NOMO-1 treated with dmso at 0.1 percent for 144 hours (cell line): ENCODE measurements around the gene GTPBP3.

Source experiments
- DNase-seq: peaks from one replicate; lab custom pipeline; 2025; ENCODE audit not compliant: unreplicated experiment; lab: John Stamatoyannopoulos, UW

Gene GTPBP3

DNA sequence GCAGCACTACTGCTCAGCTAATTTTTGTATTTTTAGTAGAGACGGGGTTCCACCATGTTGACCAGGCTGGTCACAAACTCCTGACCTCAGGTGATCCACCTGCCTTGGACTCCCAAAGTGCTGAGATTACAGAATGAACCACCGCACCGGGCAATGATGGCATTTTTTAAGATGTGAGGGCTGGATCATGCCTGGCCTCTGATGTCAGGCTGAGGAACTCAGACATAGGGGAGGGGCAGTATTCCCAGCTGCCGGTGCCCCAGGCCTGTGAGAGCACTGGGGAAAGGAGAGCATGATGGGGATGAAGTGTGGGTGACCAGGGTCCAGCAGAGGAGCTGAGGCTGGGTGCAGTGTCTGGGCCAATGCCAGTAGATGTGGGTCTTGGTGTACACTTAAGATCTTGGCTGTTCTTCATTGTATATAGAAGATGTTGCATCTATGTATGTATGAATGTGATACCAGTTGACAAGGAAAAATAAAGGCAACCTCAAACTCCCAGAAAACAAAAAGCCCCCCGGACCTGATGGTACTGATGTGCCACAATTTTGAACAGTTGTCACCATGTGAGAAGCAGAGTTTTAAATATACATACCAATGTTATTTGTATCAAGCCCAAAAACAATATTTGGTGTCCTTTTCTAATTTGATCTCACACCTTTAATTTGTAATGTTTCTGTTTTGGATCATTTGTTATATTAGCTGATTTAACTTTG lies 43.2 kb downstream of the GTPBP3 start:
- no peak for DNase-seq

- no peak for DNase-seq
Measured at GRCh38 chr19:17385878-17386611, 48.7 kb downstream of the GTPBP3 start.

DNA sequence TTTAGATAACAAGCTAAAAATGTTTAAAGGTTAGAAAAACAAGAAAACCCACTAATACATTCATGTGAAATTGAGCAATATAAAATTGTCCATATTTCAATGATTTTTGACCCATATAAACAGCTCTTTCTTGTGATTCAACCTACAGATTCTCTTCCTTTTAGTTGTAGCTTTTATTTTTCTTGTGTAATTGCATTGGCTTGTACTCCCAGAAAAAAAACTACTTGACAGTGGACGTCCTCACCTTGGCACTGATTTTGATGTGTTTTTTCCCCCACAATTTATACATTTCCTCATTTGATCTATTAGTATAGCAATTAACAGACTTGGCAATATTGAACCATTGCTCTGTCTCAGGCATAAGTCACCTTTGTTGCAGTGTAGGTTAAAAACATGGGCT lies 51.9 kb downstream of the GTPBP3 start:
- DNase-seq = no peak

DNA sequence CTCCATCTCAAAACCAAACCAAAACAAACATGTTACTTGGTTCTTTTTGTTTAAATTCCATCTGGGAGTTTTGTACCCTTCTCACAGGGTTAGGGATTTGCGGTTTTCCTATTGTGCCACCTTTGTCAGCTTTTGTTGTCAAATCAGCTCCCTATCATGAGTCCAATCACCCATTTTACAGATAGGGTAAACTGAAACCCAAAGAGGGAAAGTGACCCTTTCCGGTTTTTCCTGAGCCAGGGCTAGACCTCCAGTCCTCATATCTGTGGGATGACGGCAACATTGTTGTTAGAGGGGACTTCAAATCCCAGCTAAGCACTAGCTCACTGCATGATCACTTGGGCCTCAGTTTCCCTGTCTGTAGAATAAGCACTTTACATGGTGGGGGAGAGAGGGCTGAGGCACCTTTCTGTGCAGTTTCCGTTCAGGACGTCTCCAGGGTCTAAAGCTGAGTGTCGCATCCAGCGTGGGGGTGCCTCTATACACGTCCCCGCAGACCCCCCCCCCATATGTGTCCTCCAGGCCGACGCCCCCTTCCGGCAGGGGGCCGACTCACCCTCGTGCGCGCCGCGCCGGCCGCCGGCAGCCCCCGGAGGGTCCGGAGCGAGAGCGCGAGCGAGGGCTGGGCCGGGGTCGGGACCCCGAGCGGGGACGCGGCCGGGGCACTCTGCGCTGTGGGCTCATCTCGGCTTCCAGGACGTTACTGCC lies 52.8 kb downstream of the GTPBP3 start:
- no peak for DNase-seq

DNA sequence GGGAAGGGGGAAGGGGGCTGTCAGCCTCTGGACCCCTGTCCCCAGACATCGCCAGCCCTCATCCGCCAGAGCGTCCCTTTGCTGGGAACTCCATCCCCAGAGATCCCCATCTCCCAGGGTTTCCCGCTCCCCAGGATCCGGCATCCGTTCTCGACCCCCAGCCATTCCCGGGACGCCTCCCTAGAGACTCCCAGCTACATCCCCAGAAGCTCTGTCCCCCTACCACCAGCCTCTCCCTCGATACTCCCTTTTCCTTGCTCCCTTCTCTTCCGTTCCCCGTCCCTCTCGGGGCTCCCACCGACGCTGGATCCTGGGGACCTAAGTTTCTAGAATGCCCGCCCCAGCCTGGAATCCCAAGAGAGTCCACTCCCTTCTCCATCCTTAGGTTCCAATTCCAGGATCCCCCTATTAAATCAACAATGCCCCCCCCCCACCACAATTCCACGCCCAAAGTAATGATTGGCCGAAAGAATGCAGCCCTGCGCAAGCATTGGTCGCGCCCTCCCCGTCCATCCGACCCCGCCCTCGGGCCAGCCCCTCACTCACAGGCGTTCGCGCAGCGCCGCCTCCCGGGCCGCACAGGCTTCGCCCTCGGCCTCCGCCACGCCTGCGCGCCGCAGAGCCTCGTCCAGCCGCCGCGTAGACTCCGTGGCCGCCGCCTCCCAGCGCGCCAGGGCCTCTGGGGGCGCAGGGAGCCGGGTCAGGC lies 53.5 kb downstream of the GTPBP3 start:
- peak; percentile 86 for DNase-seq

- peak; percentile 63 for DNase-seq
Measured at GRCh38 chr19:17391371-17392151, 54.2 kb downstream of the GTPBP3 start.
